CD4-positive, alpha-beta T cell (primary cell): ENCODE results near the gene ACYP2. TPM values are rescaled to one million over a fixed set of nuclear protein-coding genes. Genes with fewer than 3 reads are reported as not detected.

Experiments
- ATAC-seq: fragments of 200-7000 bp; cut with Tn5 transposase; one replicate; pipeline ENCODE4 v1.10.0; 2022; ENCODE audit warnings: mild to moderate bottlenecking; ENCODE audit not compliant: poor library complexity
- CTCF ChIA-PET: fragments of 350-600 bp; sonication (Branson Sonifier 250); formaldehyde crosslinking; loops from one replicate; lab custom pipeline; 2021; ENCODE audit warnings: antibody characterized with exemption, inconsistent platforms; lab: Charles Lee
- POLR2A ChIA-PET: fragments of 350-600 bp; sonication (Branson Sonifier 250); formaldehyde crosslinking; loops from one replicate; lab custom pipeline; 2021; ENCODE audit warnings: antibody characterized with exemption, inconsistent platforms; lab: Charles Lee
- DNase-seq, 14 experiments: peaks; one replicate each; pipeline ENCODE4 v3.0.0-alpha.2; 2013 to 2020; ENCODE audit warnings: mixed read lengths in 2 of 14
- H3K27ac ChIP-seq, 2 donors: one replicate each; pipeline versions ENCODE4 v1.5.1 to v1.7.0; 2013; ENCODE audit warnings: low read length in 2 of 2, low read depth in 1 of 2, mild to moderate bottlenecking in 1 of 2
- H3K27me3 ChIP-seq, 2 experiments: 1 replicate in 1 of 2; 2 replicates in 1 of 2; pipeline versions ENCODE4 v1.6.1 to v1.7.0; 2013; ENCODE audit warnings: low read length in 2 of 2, control low read depth in 1 of 2, mild to moderate bottlenecking in 1 of 2, moderate library complexity in 1 of 2; ENCODE audit not compliant: insufficient read depth in 2 of 2, control insufficient read depth in 1 of 2
- H3K36me3 ChIP-seq: one replicate; pipeline ENCODE4 v1.6.1; 2013; ENCODE audit warnings: low read length, control low read depth; ENCODE audit not compliant: insufficient read depth
- H3K4me1 ChIP-seq: one replicate; pipeline ENCODE4 v1.6.1; 2013; ENCODE audit warnings: low read length, control low read depth; ENCODE audit not compliant: insufficient read depth
- H3K4me3 ChIP-seq: one replicate; pipeline ENCODE4 v1.5.1; 2013; ENCODE audit warnings: mild to moderate bottlenecking, low read length, moderate library complexity
- H3K9me3 ChIP-seq, 2 experiments: 1 replicate in 1 of 2; 2 replicates in 1 of 2; pipeline versions ENCODE4 v1.6.1 to v1.7.0; 2013; ENCODE audit warnings: low read length in 2 of 2, mild to moderate bottlenecking in 2 of 2, control low read depth in 1 of 2, moderate library complexity in 1 of 2; ENCODE audit not compliant: control insufficient read depth in 1 of 2, insufficient read depth in 1 of 2
- H3K27ac Mint-ChIP-seq: one replicate; pipeline ENCODE4 v1.8.0; 2020; ENCODE audit warnings: mixed read lengths
- H3K27me3 Mint-ChIP-seq: one replicate; pipeline ENCODE4 v1.8.0; 2021; ENCODE audit warnings: mixed read lengths
- H3K36me3 Mint-ChIP-seq: one replicate; pipeline ENCODE4 v1.8.0; 2021; ENCODE audit warnings: low read depth, mixed read lengths
- H3K4me1 Mint-ChIP-seq: one replicate; pipeline ENCODE4 v1.8.0; 2021; ENCODE audit warnings: low read depth, mixed read lengths
- H3K4me3 Mint-ChIP-seq: one replicate; pipeline ENCODE4 v1.8.0; 2020; ENCODE audit warnings: mild to moderate bottlenecking, mixed read lengths
- H3K9me3 Mint-ChIP-seq: one replicate; pipeline ENCODE4 v1.8.0; 2020; ENCODE audit warnings: mixed read lengths
- CTCF ChIP-seq: fragments of 200-600 bp; IDR thresholded peaks from one replicate; pipeline ENCODE4 v1.8.0; 2022; ENCODE audit warnings: antibody characterized with exemption, mild to moderate bottlenecking
- intact Hi-C, 2 experiments: fragments of 100-400 bp; cut with DNase I in 1 of 2; cut with micrococcal nuclease in 1 of 2; formaldehyde crosslinking; loops; one replicate each; pipeline versions ENCODE4 v1.15.1 to v1.9.0; 2023 to 2025; cut with DNase I, micrococcal nuclease
- total RNA-seq, 174 experiments: library from RNA in 2 of 174; stranded (reverse) in 2 of 174; gene quantifications; one replicate each; pipeline ENCODE4 v1.2.3 and lab custom pipeline; 2021 to 2026

The ACYP2 gene
- total RNA-seq, 2 experiments from 2014 or later = 9.3 to 10.9 TPM

GRCh38 chr2:54329482-54330161, 214.2 kb downstream of the ACYP2 start:
- Mint-ChIP-seq H3K36me3 (no peaks in the 10 kb centered on the region), H3K9me3 (peaks cover 8% of the 10 kb centered on the region), H3K27ac (no peak overlapping the region), H3K4me3 (peak overlapping the region; percentile 93), H3K4me1 (peaks cover 11% of the 10 kb centered on the region), H3K27me3 (peaks cover 20% of the 10 kb centered on the region)
- POLR2A ChIA-PET = interaction anchor here (0.6 kb wide), 1 partner anchor 15 kb away, joined by 4 read pairs; no protein-coding TSS in a partner anchor
- TF ChIP-seq CTCF = no peak
- H3K27me3 ChIP-seq = no peaks in the 10 kb centered on the region
- H3K27ac ChIP-seq = no peak overlapping the region
- CTCF ChIA-PET = no interaction called here
- ATAC-seq (no peak), DNase-seq (peak in 1 of 14 experiments; percentile 2)
- intact Hi-C loops = loop anchor here in 1 of 2 experiments (2.0 to 5.0 kb wide), 2 partner anchors 212 to 393 kb away; partner anchors contain the start of genes ACYP2 and EML6
- peaks cover 14% of the 10 kb centered on the region for H3K4me1 ChIP-seq
- peaks cover 9 to 10% of the 10 kb centered on the region in 2 experiments for H3K9me3 ChIP-seq
- no peak overlapping the region for H3K4me3 ChIP-seq
- no peaks in the 10 kb centered on the region for H3K36me3 ChIP-seq

GRCh38 chr2:54330162-54330925, 214.9 kb downstream of the ACYP2 start:
- no peaks in the 10 kb centered on the region for H3K27me3 ChIP-seq
- DNase-seq (peak; percentile 64 to 95 (median 82)), ATAC-seq (peak; percentile 97)
- Mint-ChIP-seq H3K4me1 (peaks cover 11% of the 10 kb centered on the region), H3K27ac (peak overlapping the region; percentile 43), H3K36me3 (no peaks in the 10 kb centered on the region), H3K9me3 (peaks cover 4% of the 10 kb centered on the region), H3K4me3 (peak overlapping the region; percentile 93), H3K27me3 (peaks cover 20% of the 10 kb centered on the region)
- H3K27ac ChIP-seq = no peak overlapping the region
- peak overlapping the region; percentile 61 for H3K4me3 ChIP-seq
- peaks cover 5% of the 10 kb centered on the region in 2 experiments for H3K9me3 ChIP-seq
- POLR2A ChIA-PET = interaction anchor here (0.6 kb wide), 1 partner anchor 14 kb away, joined by 4 read pairs; no protein-coding TSS in a partner anchor
- H3K4me1 ChIP-seq = peaks cover 14% of the 10 kb centered on the region
- intact Hi-C loops = loop anchor here in 1 of 2 experiments (2.0 to 5.0 kb wide), 2 partner anchors 213 to 392 kb away; partner anchors contain the start of genes ACYP2 and EML6
- H3K36me3 ChIP-seq = no peaks in the 10 kb centered on the region
- no peak for TF ChIP-seq CTCF
- CTCF ChIA-PET = no interaction called here

- no peak overlapping the region for H3K27ac ChIP-seq
- peak overlapping the region; percentile 43 for H3K27ac Mint-ChIP-seq
- no peaks in the 10 kb centered on the region for H3K36me3 Mint-ChIP-seq
- H3K9me3 ChIP-seq = no peaks in the 10 kb centered on the region
- H3K36me3 ChIP-seq = no peaks in the 10 kb centered on the region
- H3K4me3 Mint-ChIP-seq = peak overlapping the region; percentile 93
- intact Hi-C loops = loop anchor here in 1 of 2 experiments (2.0 to 5.0 kb wide), 2 partner anchors 214 to 392 kb away; partner anchors contain the start of genes ACYP2 and EML6
- ATAC-seq = no peak
- peak overlapping the region; percentile 61 for H3K4me3 ChIP-seq
- H3K4me1 Mint-ChIP-seq = peaks cover 11% of the 10 kb centered on the region
- ChIA-PET POLR2A (no interaction called here), CTCF (interaction anchor here (1.4 kb wide), 1 partner anchor 9 kb away, joined by 3 read pairs; no protein-coding TSS in a partner anchor)
- peaks cover 14% of the 10 kb centered on the region for H3K4me1 ChIP-seq
- DNase-seq = peak in 2 of 14 experiments; percentile 12 to 14
- H3K27me3 ChIP-seq = no peaks in the 10 kb centered on the region
- no peak for TF ChIP-seq CTCF
- peaks cover 20% of the 10 kb centered on the region for H3K27me3 Mint-ChIP-seq
- H3K9me3 Mint-ChIP-seq = peaks cover 4% of the 10 kb centered on the region
Measured at GRCh38 chr2:54330926-54331835, 215.8 kb downstream of the ACYP2 start.
